GM18526 (cell line): ENCODE results near the gene CADPS.

ENCODE experiments used
- POLR2A ChIP-seq: IDR thresholded peaks from 3 replicates; pipeline ENCODE4 v1.6.1; 2011; ENCODE audit not compliant: insufficient read length; ENCODE audit errors: extremely low read depth

Gene CADPS

GRCh38 chr3:62366126-62366484 lies 509.1 kb downstream of the CADPS start:
- TF ChIP-seq POLR2A = no peak

GRCh38 chr3:62365391-62366125 lies 509.7 kb downstream of the CADPS start:
- no peak for TF ChIP-seq POLR2A

GRCh38 chr3:62364191-62364590 lies 511.0 kb downstream of the CADPS start:
- no peak for TF ChIP-seq POLR2A

- no peak for TF ChIP-seq POLR2A
Measured at GRCh38 chr3:62363275-62363674, 511.9 kb downstream of the CADPS start.

GRCh38 chr3:62361824-62362223 lies 513.4 kb downstream of the CADPS start:
- TF ChIP-seq POLR2A = no peak

GRCh38 chr3:62361261-62361660 lies 514.0 kb downstream of the CADPS start:
- TF ChIP-seq POLR2A = no peak

- no peak for TF ChIP-seq POLR2A
Measured at GRCh38 chr3:62359531-62359930, 515.7 kb downstream of the CADPS start.

GRCh38 chr3:62356356-62356755 lies 518.9 kb downstream of the CADPS start:
- no peak for TF ChIP-seq POLR2A

- TF ChIP-seq POLR2A = no peak
Measured at GRCh38 chr3:62355703-62356102, 519.5 kb downstream of the CADPS start.
